Stimulated activated CD8-positive, alpha-beta memory T cell treated with anti-CD3 and anti-CD28 coated beads, Interleukin-2, amount 100 ng/mL, for 48 hours (primary cell): ENCODE data around the gene APOB.

Source experiments
- DNase-seq, 2 donors: peaks; one replicate each; pipeline ENCODE4 v3.0.0-alpha.2; 2020; ENCODE audit warnings: low read depth in 2 of 2

APOB gene

GRCh38 chr2:21043744-21044532 is at the start of gene APOB:
TSS of gene APOB (minus strand) at chr2:21044073. CDS start at chr2:21043945, 128 bp downstream.
- no peak for DNase-seq

- no peak for DNase-seq
Measured at GRCh38 chr2:21092308-21092869, 48.5 kb upstream of the APOB start.

GRCh38 chr2:21084401-21084800 is 40.5 kb upstream of the APOB start:
- DNase-seq, result no peak

GRCh38 chr2:21083482-21083881 is 39.6 kb upstream of the APOB start:
- DNase-seq, result no peak

GRCh38 chr2:21078296-21078695 is 34.4 kb upstream of the APOB start:
- DNase-seq, result no peak

- no peak for DNase-seq
Measured at GRCh38 chr2:21072477-21073242, 28.8 kb upstream of the APOB start.

- no peak for DNase-seq
Measured at GRCh38 chr2:21070341-21071257, 26.7 kb upstream of the APOB start.

- DNase-seq, result no peak
Measured at GRCh38 chr2:21069746-21070340, 26.0 kb upstream of the APOB start.

- DNase-seq, result no peak
Measured at GRCh38 chr2:21067859-21068537, 24.1 kb upstream of the APOB start.

GRCh38 chr2:21067125-21067524 is 23.3 kb upstream of the APOB start:
- DNase-seq, result no peak

- no peak for DNase-seq
Measured at GRCh38 chr2:21059885-21060610, 16.2 kb upstream of the APOB start.

- no peak for DNase-seq
Measured at GRCh38 chr2:21057097-21057496, 13.2 kb upstream of the APOB start.

- DNase-seq, result no peak
Measured at GRCh38 chr2:21055879-21056790, 12.3 kb upstream of the APOB start.

- DNase-seq, result no peak
Measured at GRCh38 chr2:21055451-21055850, 11.6 kb upstream of the APOB start.

- no peak for DNase-seq
Measured at GRCh38 chr2:21054011-21054410, 10.1 kb upstream of the APOB start.

- DNase-seq, result no peak
Measured at GRCh38 chr2:21052044-21052443, 8.2 kb upstream of the APOB start.

- no peak for DNase-seq
Measured at GRCh38 chr2:21050164-21050563, 6.3 kb upstream of the APOB start.

- no peak for DNase-seq
Measured at GRCh38 chr2:21047141-21048009, 3.5 kb upstream of the APOB start.
